HCT116 (cell line): Measurements from ENCODE around the gene DNAJB5. TPM values are rescaled to one million over a fixed set of nuclear protein-coding genes. Genes with fewer than 3 reads are reported as not detected.

ENCODE experiments used
- ATAC-seq: fragments of 200-7000 bp; cut with Tn5 transposase; 2 replicates; pipeline ENCODE4 v1.9.1; 2020; ENCODE audit warnings: mild to moderate bottlenecking, moderate library complexity
- BruUV-seq: library from RNA; stranded (reverse); fragments of 400-500 nt; replicated peaks from 2 replicates; lab custom pipeline; 2021; lab: Mats Ljungman, UMichigan
- CTCF ChIA-PET: fragments of 300-600 bp; sonication (Branson Sonifier 250); formaldehyde crosslinking; loops from one replicate; lab custom pipeline; 2021; ENCODE audit warnings: antibody characterized with exemption; lab: Charles Lee
- POLR2A ChIA-PET: fragments of 300-600, 350-600 bp; sonication (Branson Sonifier 250); formaldehyde crosslinking; loops from one replicate; lab custom pipeline; 2021; ENCODE audit warnings: antibody characterized with exemption; lab: Charles Lee
- RAD21 ChIA-PET, 2 experiments: fragments of 300-600 bp; sonication (Branson Sonifier 250); formaldehyde crosslinking; loops; one replicate each; lab custom pipeline; 2023; ENCODE audit warnings: low total read pairs in 2 of 2; ENCODE audit not compliant: uncharacterized antibody in 2 of 2, unreplicated experiment in 2 of 2, low non-redundant PET in 1 of 2; lab: Charles Lee
- DNase-seq: peaks from one replicate; pipeline ENCODE4 v3.0.0-alpha.2; 2010; ENCODE audit warnings: low read depth, low spot score
- H2AFZ ChIP-seq: fragments of 200-600 bp; shearing (Covaris generic), sonication (generic); 2 replicates; pipeline ENCODE4 v1.6.1; 2017; ENCODE audit warnings: low read depth, mixed run types, mixed read lengths, antibody characterized with exemption, low read length; ENCODE audit not compliant: poor library complexity, severe bottlenecking
- H3K27ac ChIP-seq: 2 replicates; pipeline ENCODE4 v1.5.1; 2012; ENCODE audit warnings: low read depth, low read length
- H3K27me3 ChIP-seq: fragments of 200-600 bp; sonication (generic); 2 replicates; pipeline ENCODE4 v1.6.1; 2016; ENCODE audit warnings: mixed run types, low read length, mixed read lengths; ENCODE audit not compliant: insufficient read depth
- H3K36me3 ChIP-seq, 2 experiments: fragments of 200-500 bp in 1 of 2; fragments of 200-600 bp in 1 of 2; sonication (Bioruptor generic) in 1 of 2; sonication (generic) in 1 of 2; 2 replicates each; pipeline versions ENCODE4 v1.5.1 to v1.6.1; 2014 to 2016; ENCODE audit warnings: low read length in 2 of 2, inconsistent platforms in 1 of 2, mixed read lengths in 1 of 2, mixed run types in 1 of 2; ENCODE audit not compliant: insufficient read depth in 2 of 2, control insufficient read depth in 1 of 2
- H3K4me1 ChIP-seq, 2 experiments: fragments of 200-600 bp in 1 of 2; sonication (generic) in 1 of 2; 2 replicates each; pipeline versions ENCODE4 v1.5.1 to v1.6.1; 2012 to 2017; ENCODE audit warnings: low read length in 2 of 2, inconsistent platforms in 1 of 2, mild to moderate bottlenecking in 1 of 2, mixed read lengths in 1 of 2, mixed run types in 1 of 2, moderate library complexity in 1 of 2; ENCODE audit not compliant: insufficient read depth in 2 of 2, control insufficient read depth in 1 of 2
- H3K4me2 ChIP-seq: fragments of 200-600 bp; sonication (generic); 2 replicates; pipeline ENCODE4 v1.6.1; 2017; ENCODE audit warnings: mixed run types, low read length, mixed read lengths
- H3K4me3 ChIP-seq, 2 experiments: fragments of 200-600 bp in 1 of 2; sonication (generic) in 1 of 2; replicated peaks in 1 of 2; 2 replicates each; pipeline ENCODE4 v1.5.1; 2011 to 2016; ENCODE audit warnings: low read length in 2 of 2, control low read depth in 1 of 2, low read depth in 1 of 2, mild to moderate bottlenecking in 1 of 2, mixed read lengths in 1 of 2, mixed run types in 1 of 2
- H3K79me2 ChIP-seq: fragments of 200-600 bp; sonication (generic); 2 replicates; pipeline ENCODE4 v1.6.1; 2017; ENCODE audit warnings: mild to moderate bottlenecking, mixed run types, low read length, moderate library complexity, mixed read lengths; ENCODE audit not compliant: insufficient read depth
- H3K9ac ChIP-seq: fragments of 200-600 bp; sonication (generic); 2 replicates; pipeline ENCODE4 v1.6.1; 2016; ENCODE audit warnings: low read length, mixed read lengths
- H3K9me2 ChIP-seq: fragments of 200-600 bp; sonication (generic), shearing (Covaris generic); 2 replicates; pipeline ENCODE4 v1.6.1; 2017; ENCODE audit warnings: mixed run types, mild to moderate bottlenecking, moderate library complexity; ENCODE audit not compliant: insufficient read depth
- H3K9me3 ChIP-seq, 2 experiments: fragments of 200-500 bp in 1 of 2; fragments of 200-600 bp in 1 of 2; sonication (Bioruptor generic) in 1 of 2; sonication (generic) in 1 of 2; 2 replicates each; pipeline ENCODE4 v1.6.1; 2014 to 2017; ENCODE audit warnings: low read length in 2 of 2, mixed read lengths in 2 of 2, inconsistent platforms in 1 of 2, low read depth in 1 of 2, mild to moderate bottlenecking in 1 of 2, mixed run types in 1 of 2, moderate library complexity in 1 of 2; ENCODE audit not compliant: control insufficient read depth in 1 of 2, insufficient read depth in 1 of 2
- H4K20me1 ChIP-seq: fragments of 200-600 bp; sonication (generic), shearing (Covaris generic); 2 replicates; pipeline ENCODE4 v1.6.1; 2017; ENCODE audit warnings: mixed run types, mild to moderate bottlenecking, moderate library complexity; ENCODE audit not compliant: insufficient read depth
- CEBPB ChIP-seq: IDR thresholded peaks from 2 replicates; pipeline ENCODE4 v1.6.1; 2012; ENCODE audit warnings: low read depth
- CTCF ChIP-seq, 3 experiments: fragments of 200-600 bp in 1 of 3; sonication (generic) in 1 of 3; IDR thresholded peaks in 2 of 3; conservative IDR thresholded peaks in 1 of 3; 2 replicates each; pipeline ENCODE4 v1.5.1; 2012 to 2017; ENCODE audit warnings: low read depth in 2 of 3, low read length in 2 of 3, antibody characterized with exemption in 1 of 3, borderline replicate concordance in 1 of 3, control low read depth in 1 of 3, mild to moderate bottlenecking in 1 of 3, mixed read lengths in 1 of 3, mixed run types in 1 of 3, moderate library complexity in 1 of 3; ENCODE audit not compliant: insufficient read depth in 1 of 3
- EGR1 ChIP-seq: IDR thresholded peaks from 2 replicates; pipeline ENCODE4 v1.6.1; 2012; ENCODE audit warnings: low read depth
- EZH2 ChIP-seq: fragments of 200-600 bp; sonication (generic); IDR thresholded peaks from 2 replicates; pipeline ENCODE4 v1.6.1; 2017; ENCODE audit warnings: antibody characterized with exemption, mixed run types
- EZH2phosphoT487 ChIP-seq: fragments of 200-600 bp; IDR thresholded peaks from 2 replicates; pipeline ENCODE4 v1.6.1; 2018; ENCODE audit warnings: antibody characterized with exemption, borderline replicate concordance
- JUND ChIP-seq: IDR thresholded peaks from 2 replicates; pipeline ENCODE4 v1.6.1; 2012
- POLR2A ChIP-seq: IDR thresholded peaks from 2 replicates; pipeline ENCODE4 v1.7.0; 2011; ENCODE audit warnings: borderline replicate concordance; ENCODE audit not compliant: insufficient read depth, insufficient read length; ENCODE audit errors: extremely low read depth
- POLR2AphosphoS5 ChIP-seq: IDR thresholded peaks from 2 replicates; pipeline ENCODE4 v1.6.1; 2011; ENCODE audit warnings: mild to moderate bottlenecking, low read depth, low read length, moderate library complexity
- SIN3A ChIP-seq: IDR thresholded peaks from 2 replicates; pipeline ENCODE4 v1.6.1; 2012; ENCODE audit warnings: low read depth
- TCF7L2 ChIP-seq: IDR thresholded peaks from 2 replicates; pipeline ENCODE4 v1.7.0; 2011; ENCODE audit warnings: borderline replicate concordance, inconsistent platforms; ENCODE audit not compliant: insufficient read depth, insufficient read length; ENCODE audit errors: extremely low read depth
- ZBTB33 ChIP-seq: IDR thresholded peaks from 2 replicates; pipeline ENCODE4 v1.6.1; 2011; ENCODE audit warnings: mild to moderate bottlenecking, low read length, moderate library complexity; ENCODE audit not compliant: insufficient replicate concordance; ENCODE audit errors: extremely low read depth
- ZFX ChIP-seq: fragments of 450-650 bp; IDR thresholded peaks from 2 replicates; pipeline ENCODE4 v1.6.1; 2017
- intact Hi-C: fragments of 100-400 bp; cut with micrococcal nuclease; formaldehyde crosslinking; loops from 2 replicates; pipeline ENCODE4 v1.10.0; 2022
- total RNA-seq: library from RNA; stranded (reverse); gene quantifications from one replicate; pipeline ENCODE4 v1.2.1, GENCODE V29; 2021; ENCODE audit not compliant: unreplicated experiment
- TF ChIP-seq, protein P1 (sequence below): IDR thresholded peaks from 2 replicates; pipeline ENCODE4 v1.6.1; 2012; ENCODE audit warnings: low read depth

The DNAJB5 gene
- total RNA-seq, 1 experiment from 2014 or later = 3.6 TPM

- DNase-seq (no peak), ATAC-seq (no peak)
- Histone ChIP-seq H3K4me2 (no peak overlapping the region), H3K9ac (no peak overlapping the region), H3K27ac (no peak overlapping the region), H3K36me3 (no peaks in the 10 kb centered on the region), H3K4me1 (no peaks in the 10 kb centered on the region), H3K9me3 (no peaks in the 10 kb centered on the region), H3K9me2 (no peaks in the 10 kb centered on the region), H3K79me2 (no peaks in the 10 kb centered on the region), H4K20me1 (no peaks in the 10 kb centered on the region), H3K4me3 (no peak overlapping the region), H2AFZ (no peak overlapping the region), H3K27me3 (no peaks in the 10 kb centered on the region)
- no TSS peak for BruUV-seq
- no peak for TF ChIP-seq CEBPB
- no peak for TF ChIP-seq EGR1
- TF ChIP-seq TCF7L2 = no peak
- no peak for TF ChIP-seq SIN3A
- no peak for TF ChIP-seq POLR2AphosphoS5
- TF ChIP-seq EZH2phosphoT487 = no peak
- no peak for TF ChIP-seq CTCF (IDR thresholded peaks at IDR 0.05 in 2 of 3, conservative IDR thresholded peaks at IDR 0.05 in 1 of 3; ENCODE audit: borderline replicate concordance in 1 of 3, insufficient read depth in 1 of 3, low read depth in 2 of 3, low read length in 2 of 3)
- TF ChIP-seq POLR2A = no peak
- no peak for TF ChIP-seq EZH2
- no peak for TF ChIP-seq JUND
- TF ChIP-seq, protein P1, sequence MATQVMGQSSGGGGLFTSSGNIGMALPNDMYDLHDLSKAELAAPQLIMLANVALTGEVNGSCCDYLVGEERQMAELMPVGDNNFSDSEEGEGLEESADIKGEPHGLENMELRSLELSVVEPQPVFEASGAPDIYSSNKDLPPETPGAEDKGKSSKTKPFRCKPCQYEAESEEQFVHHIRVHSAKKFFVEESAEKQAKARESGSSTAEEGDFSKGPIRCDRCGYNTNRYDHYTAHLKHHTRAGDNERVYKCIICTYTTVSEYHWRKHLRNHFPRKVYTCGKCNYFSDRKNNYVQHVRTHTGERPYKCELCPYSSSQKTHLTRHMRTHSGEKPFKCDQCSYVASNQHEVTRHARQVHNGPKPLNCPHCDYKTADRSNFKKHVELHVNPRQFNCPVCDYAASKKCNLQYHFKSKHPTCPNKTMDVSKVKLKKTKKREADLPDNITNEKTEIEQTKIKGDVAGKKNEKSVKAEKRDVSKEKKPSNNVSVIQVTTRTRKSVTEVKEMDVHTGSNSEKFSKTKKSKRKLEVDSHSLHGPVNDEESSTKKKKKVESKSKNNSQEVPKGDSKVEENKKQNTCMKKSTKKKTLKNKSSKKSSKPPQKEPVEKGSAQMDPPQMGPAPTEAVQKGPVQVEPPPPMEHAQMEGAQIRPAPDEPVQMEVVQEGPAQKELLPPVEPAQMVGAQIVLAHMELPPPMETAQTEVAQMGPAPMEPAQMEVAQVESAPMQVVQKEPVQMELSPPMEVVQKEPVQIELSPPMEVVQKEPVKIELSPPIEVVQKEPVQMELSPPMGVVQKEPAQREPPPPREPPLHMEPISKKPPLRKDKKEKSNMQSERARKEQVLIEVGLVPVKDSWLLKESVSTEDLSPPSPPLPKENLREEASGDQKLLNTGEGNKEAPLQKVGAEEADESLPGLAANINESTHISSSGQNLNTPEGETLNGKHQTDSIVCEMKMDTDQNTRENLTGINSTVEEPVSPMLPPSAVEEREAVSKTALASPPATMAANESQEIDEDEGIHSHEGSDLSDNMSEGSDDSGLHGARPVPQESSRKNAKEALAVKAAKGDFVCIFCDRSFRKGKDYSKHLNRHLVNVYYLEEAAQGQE = no peak
- TF ChIP-seq ZFX = no peak
- TF ChIP-seq ZBTB33 = no peak
- ChIA-PET RAD21 (no interaction called here), CTCF (interaction anchor here (0.9 kb wide), 1 partner anchor 9 kb away, joined by 3 read pairs; no protein-coding TSS in a partner anchor), POLR2A (no interaction called here)
- intact Hi-C loops = no loop called here
These were observed 52.6 kb downstream of the DNAJB5 start for GRCh38 chr9:35042081-35042604.
